Stimulated activated CD8-positive, alpha-beta memory T cell treated with anti-CD3 and anti-CD28 coated beads, Interleukin-4, amount 100 ng/mL, for 48 hours (primary cell): Measurements from ENCODE around the gene SLC26A2.
"Not testable (repeated sequence)": the region's sequence is repeated elsewhere in the genome, so short reads cannot be mapped to it uniquely, and the experiment has no call there.

Experiments
- DNase-seq: peaks from one replicate; pipeline ENCODE4 v3.0.0-alpha.2; 2020

The SLC26A2 gene

DNA sequence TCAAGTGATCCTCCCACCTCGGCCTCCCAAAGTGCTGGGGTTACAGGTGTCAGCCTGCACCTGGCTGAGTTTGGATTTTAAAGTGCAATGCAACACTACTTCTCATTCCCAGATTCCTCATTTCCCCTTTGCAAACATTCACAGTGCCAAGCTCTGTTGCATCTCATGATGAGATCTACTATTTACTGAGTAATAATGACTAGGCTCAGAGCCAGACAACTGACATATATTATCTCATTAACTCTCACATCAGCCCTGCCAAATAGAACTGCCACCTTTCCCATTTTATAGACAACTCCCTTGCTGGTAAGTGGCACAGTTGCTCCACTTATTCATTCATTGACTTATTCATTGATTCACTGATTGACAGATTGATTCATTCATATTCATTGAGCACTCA, 22.9 kb upstream of the SLC26A2 start:
- DNase-seq = no peak

GRCh38 chr5:149938279-149938678, 22.3 kb upstream of the SLC26A2 start:
- DNase-seq = no peak

DNA sequence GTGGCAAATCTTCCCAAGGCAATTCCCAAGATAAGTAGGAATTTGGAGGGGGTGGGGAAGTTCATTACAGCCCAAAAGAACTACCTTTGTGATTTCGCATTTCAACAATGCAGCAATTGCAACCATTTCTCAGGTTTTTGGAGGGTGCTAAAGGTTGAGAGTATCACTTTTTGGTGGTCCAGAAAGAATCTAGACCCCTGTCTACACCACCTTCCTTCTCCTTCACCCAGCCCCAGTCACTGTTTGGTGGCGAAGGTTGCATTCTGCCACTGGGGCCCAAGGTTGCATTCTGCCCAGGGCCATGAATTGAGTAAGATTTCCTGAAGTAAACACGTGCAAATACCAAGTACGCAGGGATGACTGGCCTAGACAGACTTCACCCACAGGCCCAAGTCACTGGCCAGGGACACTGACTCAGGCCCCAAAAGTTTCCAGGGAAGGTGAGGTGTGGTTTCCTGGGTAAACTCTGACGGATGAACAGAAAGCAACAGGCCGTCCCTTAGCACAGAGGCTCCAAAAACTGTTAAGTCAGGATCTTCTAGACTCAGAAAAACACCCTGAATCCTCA, 21.7 kb upstream of the SLC26A2 start:
- no peak for DNase-seq

- no peak for DNase-seq
These were observed 21.0 kb upstream of the SLC26A2 start for GRCh38 chr5:149939546-149939945.

- no peak for DNase-seq
These were observed 20.4 kb upstream of the SLC26A2 start for GRCh38 chr5:149940077-149940574.

GRCh38 chr5:149940941-149941644, 19.5 kb upstream of the SLC26A2 start:
- DNase-seq = no peak

DNA sequence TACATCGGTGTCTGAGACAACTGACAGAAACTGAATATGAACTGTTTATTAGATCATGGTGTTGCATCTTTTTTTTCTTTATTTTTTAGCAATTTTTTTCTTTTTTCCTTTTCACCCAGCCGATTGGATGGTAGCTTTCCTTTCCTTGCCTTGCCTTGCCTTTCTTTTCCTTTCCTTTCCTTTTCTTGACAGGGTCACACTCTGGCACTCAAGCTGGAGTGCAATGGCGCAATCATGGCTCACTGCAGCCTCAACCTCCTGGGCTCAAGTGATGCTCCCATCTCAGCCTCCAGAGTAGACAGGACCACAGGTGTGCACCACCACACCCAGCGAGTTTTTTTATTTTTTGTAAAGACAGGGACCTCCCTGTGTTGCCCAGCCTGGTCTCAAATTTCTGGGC, 18.8 kb upstream of the SLC26A2 start:
- DNase-seq = no peak

- no peak for DNase-seq
These were observed 18.4 kb upstream of the SLC26A2 start for GRCh38 chr5:149942199-149942598.

DNA sequence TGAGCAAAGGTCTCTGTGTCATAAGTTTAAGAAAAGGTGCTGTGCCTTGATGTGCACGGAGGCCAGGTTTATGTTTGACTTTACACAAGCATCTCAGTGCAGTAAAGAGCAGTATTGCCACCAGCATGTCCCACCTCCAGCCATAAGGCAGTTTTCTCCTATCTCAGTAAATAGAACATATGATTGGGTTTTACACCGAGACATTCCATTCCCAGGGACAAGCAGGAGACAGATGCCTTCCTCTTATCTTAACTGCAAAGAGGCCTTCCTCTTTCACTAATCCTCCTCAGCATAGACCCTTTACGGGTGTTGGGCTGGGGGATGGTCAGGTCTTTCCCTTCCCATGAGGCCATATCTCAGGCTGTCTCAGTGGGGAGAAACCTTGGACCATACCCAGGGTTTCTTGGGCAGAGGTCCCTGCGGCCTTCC, 17.8 kb upstream of the SLC26A2 start:
- not testable (repeated sequence) for DNase-seq

DNA sequence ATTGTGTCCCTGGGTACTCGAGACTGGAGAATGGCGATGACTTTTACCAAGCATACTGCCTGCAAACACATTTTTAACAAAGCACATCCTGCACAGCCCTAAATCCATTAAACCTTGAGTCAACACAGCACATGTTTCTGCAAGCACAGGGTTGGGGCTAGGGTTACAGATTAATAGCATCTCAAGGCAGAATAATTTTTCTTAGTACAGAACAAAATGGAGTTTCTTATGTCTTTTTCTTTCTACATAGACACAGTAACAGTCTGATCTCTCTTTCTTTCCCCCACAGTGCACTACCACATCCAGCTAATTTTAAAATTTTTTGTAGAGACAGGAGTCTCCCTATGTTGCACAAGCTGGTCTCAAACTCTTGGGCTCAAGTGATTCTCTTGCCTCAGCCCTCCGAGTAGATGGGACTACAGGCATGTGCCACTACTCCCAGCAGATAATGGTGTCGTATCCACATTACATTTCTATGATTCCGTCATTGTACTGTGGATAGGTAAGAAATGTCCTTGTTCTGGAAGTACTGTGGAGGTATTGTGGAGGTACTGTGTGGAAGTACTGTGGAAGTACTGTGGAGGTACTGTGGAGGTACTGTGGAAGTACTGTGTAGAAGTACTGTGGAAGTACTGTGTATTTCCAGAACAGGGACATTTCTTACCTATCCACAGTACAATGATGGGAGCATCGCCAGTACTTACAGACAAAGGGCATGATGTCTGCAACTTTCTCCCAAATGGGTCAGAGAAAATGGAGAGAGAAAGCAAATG, 17.2 kb upstream of the SLC26A2 start:
- not testable (repeated sequence) for DNase-seq

DNA sequence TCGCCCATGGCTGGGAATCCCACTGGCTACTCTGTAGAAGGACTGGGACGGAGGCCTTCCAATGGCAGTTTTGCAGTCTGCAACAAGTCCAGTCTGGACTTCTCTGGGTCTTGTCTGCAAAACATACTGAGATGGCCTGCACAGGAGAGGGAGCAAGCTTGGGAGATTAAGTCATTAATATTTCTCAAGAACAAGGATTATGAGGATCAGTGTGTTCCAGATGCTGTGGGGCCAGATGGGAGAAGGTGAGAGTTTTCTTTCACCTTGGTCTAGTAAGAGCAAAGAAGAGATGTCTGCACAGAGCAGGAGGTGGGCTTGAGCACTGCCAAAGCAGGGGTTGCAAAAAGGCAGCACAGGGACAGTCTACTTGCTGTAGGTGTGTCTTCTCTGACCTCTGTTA, 15.9 kb upstream of the SLC26A2 start, which contains the start of gene PDE6A:
TSS of gene PDE6A (minus strand) at position 128 of the 400 bp plus-strand sequence. CDS start at position 8, 120 bp downstream.
- DNase-seq = no peak

DNA sequence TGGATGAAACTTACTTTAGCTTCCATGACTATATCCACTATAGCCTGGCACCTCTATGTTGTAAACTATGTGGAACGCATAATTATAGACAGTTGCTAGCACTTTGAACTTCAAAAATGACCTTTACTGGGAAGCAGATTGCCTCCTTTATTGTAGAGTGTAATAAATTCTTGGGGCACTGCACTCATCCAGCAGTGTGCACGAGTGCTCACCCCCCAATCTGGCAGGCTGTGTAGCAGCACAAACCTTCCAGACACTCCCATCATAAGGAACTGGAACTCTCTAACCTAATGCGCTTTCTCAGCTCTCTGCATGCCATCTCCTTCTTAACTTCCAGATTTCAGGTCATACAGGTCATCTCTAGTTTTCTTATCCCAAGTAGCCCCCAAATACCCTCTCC, 14.4 kb upstream of the SLC26A2 start:
- no peak for DNase-seq

DNA sequence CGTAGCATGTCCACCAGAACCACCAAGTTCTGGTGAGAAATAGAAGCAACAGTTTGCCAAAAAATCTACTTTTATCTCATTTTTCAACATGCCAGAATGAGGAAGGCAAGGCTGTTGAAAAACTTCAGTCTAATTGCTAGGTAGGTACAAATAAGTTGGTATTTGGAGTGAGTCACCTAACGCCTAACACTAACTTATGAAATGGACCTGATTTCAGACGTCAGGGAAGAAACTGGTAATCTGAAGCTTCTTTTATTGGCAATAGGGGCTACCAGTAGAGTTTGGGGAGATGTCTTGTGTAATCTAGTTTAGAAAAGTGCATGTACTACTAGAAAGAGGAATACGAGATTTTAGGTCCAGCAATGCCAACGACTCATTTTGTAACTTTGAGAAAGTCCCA, 11.6 kb upstream of the SLC26A2 start:
- DNase-seq = no peak

DNA sequence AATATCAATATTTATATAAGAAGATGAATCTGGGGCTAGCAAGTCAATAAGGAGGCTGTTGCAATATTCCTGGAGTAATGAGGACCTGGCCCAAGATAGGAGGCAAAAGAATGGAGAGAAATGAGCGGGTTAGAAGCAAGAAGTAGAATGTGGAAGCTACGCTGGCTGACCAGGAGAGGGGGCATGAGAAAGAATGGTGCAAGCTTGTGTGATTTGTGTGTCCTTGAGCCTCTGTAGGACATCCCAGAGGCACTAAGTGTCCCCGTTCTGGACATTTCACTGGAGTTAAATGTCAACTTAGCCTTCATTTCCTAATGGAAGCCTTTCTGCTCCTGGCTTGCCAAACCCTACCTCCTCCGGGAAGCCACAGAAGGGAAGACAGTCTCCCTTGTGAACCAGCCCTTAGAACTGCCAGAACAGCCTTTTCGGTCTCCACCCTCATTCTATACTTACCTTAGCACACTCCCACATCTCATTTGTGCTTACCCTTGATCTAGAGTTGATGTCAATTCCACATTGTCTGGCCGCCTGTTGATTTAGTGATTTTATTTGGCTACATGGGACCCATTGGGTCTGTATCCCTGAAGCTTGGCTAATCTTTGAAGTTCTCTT, 9.3 kb upstream of the SLC26A2 start:
- DNase-seq = no peak

- no peak for DNase-seq
These were observed 7.0 kb upstream of the SLC26A2 start for GRCh38 chr5:149953436-149954121.

GRCh38 chr5:149954798-149955197, 5.8 kb upstream of the SLC26A2 start:
- DNase-seq = no peak

DNA sequence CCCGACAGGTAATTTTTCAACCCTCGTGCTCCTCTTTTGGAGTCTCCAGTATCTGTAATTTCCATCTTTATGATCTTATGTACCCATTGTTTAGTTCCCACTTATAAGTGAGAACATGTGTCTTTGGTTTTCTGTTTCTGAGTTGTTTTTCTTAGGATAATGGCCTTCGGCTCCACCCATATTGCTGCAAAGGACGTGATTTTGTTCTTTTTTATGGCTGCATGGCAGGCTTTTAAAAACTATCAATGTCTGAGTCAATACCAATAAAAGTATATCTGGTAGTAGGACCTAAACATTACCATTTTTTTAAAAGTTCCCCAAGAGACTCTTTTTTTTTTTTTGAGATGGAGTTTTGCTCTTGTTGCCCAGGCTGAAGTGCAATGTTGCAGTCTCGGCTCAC, 3.9 kb upstream of the SLC26A2 start:
- DNase-seq = no peak

DNA sequence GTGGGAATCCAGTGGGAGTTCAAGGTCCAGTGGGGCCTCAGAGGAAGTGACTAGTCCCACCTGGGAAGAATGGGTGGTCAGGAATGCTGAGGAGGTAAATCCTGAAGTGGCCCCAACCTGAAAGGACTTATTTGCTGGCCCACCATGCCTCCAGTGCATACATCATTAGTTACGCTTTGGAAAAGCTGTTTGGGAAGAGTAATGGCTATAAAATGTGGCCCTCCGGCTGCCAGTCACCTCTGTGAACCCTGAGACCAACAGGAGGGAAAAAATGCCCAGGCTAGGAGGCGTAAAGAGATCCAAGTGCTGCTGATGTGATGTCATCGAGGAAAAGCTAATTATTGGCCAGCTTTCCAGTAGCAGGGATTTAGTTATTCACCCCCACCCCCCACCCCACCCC, 2.7 kb upstream of the SLC26A2 start:
- DNase-seq = no peak

DNA sequence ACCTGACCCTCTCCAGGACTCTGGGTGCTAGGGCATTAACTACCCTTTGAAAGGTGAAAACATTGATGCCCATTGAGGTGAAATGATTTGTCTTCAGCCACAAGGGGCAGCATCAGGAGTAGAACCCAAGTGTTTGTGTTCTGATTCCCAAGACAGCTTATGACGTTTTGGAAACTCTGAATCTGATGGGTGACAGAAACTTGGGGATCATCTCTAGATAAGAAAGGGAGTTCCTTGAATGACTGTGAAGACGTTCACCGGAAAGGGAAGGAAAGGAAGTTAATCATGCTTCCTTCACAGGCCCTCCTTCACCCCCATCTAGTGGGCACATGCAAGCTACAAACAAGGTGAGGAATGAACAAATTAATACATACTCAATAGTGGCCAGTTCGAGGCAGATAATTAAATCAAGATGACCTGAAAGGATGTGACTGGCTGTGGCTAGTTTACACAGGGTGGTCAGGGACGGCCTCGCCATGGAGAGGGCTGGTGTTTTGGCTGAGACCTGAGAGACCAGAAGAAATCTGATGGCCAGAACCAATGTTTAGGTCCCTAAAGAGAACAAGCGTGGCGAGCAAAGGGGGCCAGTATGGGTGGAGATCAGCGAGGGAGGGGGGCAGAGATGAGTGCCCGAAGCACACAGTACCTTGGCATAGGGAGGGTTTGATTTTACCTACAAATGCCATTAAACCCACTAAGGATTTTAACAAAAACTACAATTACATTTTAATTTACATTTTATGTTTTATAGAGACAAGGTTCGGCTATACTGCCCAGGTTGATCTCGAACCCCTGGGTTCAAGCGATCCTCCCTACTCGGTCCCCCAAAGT, 937 bp upstream of the SLC26A2 start:
- DNase-seq = peak; percentile 59

DNA sequence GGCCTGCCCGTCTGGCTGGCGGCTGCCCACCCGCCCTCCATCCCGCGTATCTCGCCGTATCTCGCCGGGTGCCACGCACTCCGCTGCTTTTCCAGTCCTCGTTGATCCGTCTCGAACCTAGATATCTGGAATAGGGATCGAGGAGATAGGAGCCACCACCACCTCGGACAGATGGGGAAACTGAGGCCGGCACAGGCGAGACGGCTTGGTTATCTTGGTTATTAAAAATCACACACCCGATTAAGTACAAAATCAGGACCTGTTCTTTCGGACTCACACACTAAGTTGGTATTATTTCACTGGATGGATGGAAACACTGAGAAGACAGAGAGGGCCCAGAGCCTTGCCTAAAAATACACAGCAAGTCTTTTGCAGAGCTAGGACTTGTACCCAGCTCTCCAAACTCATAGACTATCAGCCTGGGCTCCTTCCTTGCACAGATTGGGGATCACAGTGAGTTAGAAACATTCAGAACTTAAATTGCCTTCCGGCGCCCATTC, 678 bp downstream of the SLC26A2 start:
- no peak for DNase-seq

DNA sequence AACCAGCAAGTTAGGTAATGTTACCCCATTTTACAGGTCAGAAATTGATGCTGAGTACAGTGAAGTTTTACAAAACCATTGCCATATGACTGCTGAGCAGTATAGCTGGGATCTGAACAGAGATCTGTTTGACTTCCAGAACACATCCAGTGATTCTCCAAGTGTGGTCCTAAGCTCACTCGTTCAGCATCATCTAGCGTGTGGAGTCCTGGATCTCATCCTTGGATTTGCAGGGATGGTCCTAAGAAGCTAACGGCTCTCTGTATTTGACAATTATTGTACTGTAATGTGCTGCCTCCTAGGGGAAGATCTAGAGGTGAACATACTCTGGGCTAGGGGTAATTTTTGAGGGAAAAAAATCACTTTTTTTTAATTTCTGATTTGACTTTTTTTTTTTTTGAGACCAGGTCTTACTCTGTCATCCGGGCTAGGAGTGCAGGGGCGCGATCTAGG, 1.4 kb downstream of the SLC26A2 start:
- DNase-seq = no peak
